ENCODE measurements around the gene PDE5A. TPM values are rescaled to one million over a fixed set of nuclear protein-coding genes. Genes with fewer than 3 reads are reported as not detected.

The PDE5A gene
- total RNA-seq, 1 experiment from 2014 or later = 0.89 TPM

DNA sequence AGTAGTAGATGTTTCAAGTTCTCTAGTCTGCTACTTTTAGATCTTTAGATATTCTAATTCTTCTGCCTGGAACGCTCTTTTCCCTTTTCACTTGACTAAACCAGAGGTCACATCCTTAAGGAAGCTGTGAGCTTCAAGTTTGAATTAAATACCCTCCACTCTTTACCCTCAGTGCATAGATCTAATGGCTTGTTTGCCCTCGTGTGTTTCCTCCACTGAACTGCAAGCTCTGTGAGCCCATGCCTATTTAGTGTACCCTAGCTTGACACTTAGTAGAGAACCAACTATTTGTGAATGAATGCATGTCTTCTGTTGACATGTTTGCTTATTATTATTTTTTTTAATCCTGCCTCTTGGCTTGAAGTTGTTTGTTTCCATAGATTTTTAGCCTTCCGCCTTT, 138.3 kb downstream of the PDE5A start:
- intact Hi-C loops (cut with micrococcal nuclease) = no loop called here
- ChIA-PET POLR2A (interaction anchor here (1.0 kb wide), 1 partner anchor 36 kb away, joined by 3 read pairs; no protein-coding TSS in a partner anchor), CTCF (interaction anchor here (0.6 to 0.9 kb wide), 4 partner anchors 10 to 502 kb away, joined by 3 to 7 read pairs (median 4); no protein-coding TSS in a partner anchor)
- H3K27ac Mint-ChIP-seq (ENCODE audit: low read depth, unreplicated experiment) = no peak overlapping the region
- no peak overlapping the region for H3K4me3 Mint-ChIP-seq (ENCODE audit: unreplicated experiment)
- TF ChIP-seq, protein P1, sequence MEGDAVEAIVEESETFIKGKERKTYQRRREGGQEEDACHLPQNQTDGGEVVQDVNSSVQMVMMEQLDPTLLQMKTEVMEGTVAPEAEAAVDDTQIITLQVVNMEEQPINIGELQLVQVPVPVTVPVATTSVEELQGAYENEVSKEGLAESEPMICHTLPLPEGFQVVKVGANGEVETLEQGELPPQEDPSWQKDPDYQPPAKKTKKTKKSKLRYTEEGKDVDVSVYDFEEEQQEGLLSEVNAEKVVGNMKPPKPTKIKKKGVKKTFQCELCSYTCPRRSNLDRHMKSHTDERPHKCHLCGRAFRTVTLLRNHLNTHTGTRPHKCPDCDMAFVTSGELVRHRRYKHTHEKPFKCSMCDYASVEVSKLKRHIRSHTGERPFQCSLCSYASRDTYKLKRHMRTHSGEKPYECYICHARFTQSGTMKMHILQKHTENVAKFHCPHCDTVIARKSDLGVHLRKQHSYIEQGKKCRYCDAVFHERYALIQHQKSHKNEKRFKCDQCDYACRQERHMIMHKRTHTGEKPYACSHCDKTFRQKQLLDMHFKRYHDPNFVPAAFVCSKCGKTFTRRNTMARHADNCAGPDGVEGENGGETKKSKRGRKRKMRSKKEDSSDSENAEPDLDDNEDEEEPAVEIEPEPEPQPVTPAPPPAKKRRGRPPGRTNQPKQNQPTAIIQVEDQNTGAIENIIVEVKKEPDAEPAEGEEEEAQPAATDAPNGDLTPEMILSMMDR (IDR thresholded peaks at IDR 0.05; ENCODE audit: unreplicated experiment) = no peak
- no TSS peak for BruUV-seq (replicated peaks)
- H3K36me3 Mint-ChIP-seq (ENCODE audit: insufficient read depth, unreplicated experiment) = no peaks in the 10 kb centered on the region
- H3K27me3 Mint-ChIP-seq (ENCODE audit: insufficient read depth, unreplicated experiment) = no peaks in the 10 kb centered on the region
- no peaks in the 10 kb centered on the region for H3K9me3 Mint-ChIP-seq (ENCODE audit: unreplicated experiment)
- peak; percentile 7 for DNase-seq (ENCODE audit: unreplicated experiment)
- no peaks in the 10 kb centered on the region for H3K4me1 Mint-ChIP-seq (ENCODE audit: insufficient read depth, unreplicated experiment)

DNA sequence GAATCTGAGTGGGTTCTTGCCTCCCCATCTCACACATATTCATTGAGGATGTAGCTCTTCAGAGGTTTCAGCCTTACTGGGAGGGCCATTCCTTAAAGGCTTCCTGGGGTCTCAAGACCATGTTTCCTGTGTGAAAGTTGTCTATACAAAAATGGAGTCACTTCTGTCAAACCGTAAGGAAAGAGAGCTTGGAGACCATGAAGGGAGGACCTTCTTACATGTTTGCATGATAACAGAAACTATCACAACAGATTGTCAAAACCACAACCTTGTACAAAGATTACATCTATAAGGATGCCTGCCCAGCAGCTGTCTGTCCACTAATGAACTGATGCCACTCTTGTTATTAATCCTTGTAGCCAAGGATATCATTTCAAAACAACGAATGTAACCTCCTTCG, 139.3 kb downstream of the PDE5A start:
- BruUV-seq (replicated peaks) = no TSS peak

DNA sequence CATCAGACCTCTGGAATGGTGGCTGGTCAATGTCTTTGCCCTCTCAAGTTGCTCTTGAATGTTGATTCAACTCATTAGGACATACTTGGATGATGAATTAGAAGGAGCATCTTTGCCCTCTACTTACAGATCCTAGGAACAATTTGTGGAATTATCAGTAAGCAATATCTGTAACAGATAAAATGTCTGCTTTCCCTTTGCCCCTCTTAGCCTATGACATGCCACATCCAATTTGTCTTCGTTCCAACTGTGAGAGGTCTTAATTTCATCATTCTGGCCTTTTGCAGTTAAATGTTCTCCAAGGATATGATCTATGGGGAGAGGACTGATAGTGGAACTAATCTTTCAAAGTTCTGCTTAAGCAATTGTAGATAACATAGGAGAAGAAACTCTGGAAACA, 148.3 kb downstream of the PDE5A start:
- no peaks in the 10 kb centered on the region for H3K4me1 Mint-ChIP-seq (ENCODE audit: insufficient read depth, unreplicated experiment)
- TF ChIP-seq, protein P1 (IDR thresholded peaks at IDR 0.05; ENCODE audit: unreplicated experiment) = no peak
- no peaks in the 10 kb centered on the region for H3K27me3 Mint-ChIP-seq (ENCODE audit: insufficient read depth, unreplicated experiment)
- intact Hi-C loops (cut with micrococcal nuclease) = no loop called here
- ChIA-PET CTCF (interaction anchor here (1.0 to 1.3 kb wide), 2 partner anchors 10 to 166 kb away, joined by 3 to 5 read pairs; no protein-coding TSS in a partner anchor), POLR2A (no interaction called here)
- H3K9me3 Mint-ChIP-seq (ENCODE audit: unreplicated experiment) = peaks cover 21% of the 10 kb centered on the region
- no peak overlapping the region for H3K4me3 Mint-ChIP-seq (ENCODE audit: unreplicated experiment)
- no peak for DNase-seq (ENCODE audit: unreplicated experiment)
- no TSS peak for BruUV-seq (replicated peaks)
- H3K36me3 Mint-ChIP-seq (ENCODE audit: insufficient read depth, unreplicated experiment) = peaks cover 29% of the 10 kb centered on the region
- H3K27ac Mint-ChIP-seq (ENCODE audit: low read depth, unreplicated experiment) = no peak overlapping the region

More for the DNA sequence above, 139.3 kb downstream of the PDE5A start:
- ChIA-PET CTCF (interaction anchor here (1.1 kb wide), 1 partner anchor 177 kb away, joined by 3 read pairs; no protein-coding TSS in a partner anchor), POLR2A (no interaction called here)
- H3K4me3 Mint-ChIP-seq (ENCODE audit: unreplicated experiment) = no peak overlapping the region
- H3K27me3 Mint-ChIP-seq (ENCODE audit: insufficient read depth, unreplicated experiment) = no peaks in the 10 kb centered on the region
- H3K4me1 Mint-ChIP-seq (ENCODE audit: insufficient read depth, unreplicated experiment) = no peaks in the 10 kb centered on the region
- peaks cover 4% of the 10 kb centered on the region for H3K9me3 Mint-ChIP-seq (ENCODE audit: unreplicated experiment)
- no peak overlapping the region for H3K27ac Mint-ChIP-seq (ENCODE audit: low read depth, unreplicated experiment)
- intact Hi-C loops (cut with micrococcal nuclease) = no loop called here
- TF ChIP-seq, protein P1 (IDR thresholded peaks at IDR 0.05; ENCODE audit: unreplicated experiment) = no peak
- no peaks in the 10 kb centered on the region for H3K36me3 Mint-ChIP-seq (ENCODE audit: insufficient read depth, unreplicated experiment)
- DNase-seq (ENCODE audit: unreplicated experiment) = no peak

DNA sequence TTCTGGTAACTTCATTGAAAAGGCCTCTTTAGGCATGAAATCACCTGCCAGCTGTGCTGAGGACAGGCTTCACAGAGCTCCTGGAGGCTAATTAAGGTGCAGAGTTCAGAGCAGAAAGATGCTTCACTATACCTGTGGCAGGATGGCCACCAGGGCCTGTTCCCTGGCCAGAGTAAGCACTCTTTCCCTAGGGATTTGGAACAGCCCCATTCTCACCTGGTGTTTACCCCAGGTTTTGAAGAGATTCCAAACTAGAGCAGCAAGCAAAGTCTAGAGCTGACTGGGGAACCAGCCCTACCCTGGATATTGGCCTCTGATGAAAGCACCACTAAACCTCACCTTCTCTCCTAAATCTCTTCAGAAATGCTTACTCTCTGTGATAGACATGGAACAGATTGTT, 148.8 kb downstream of the PDE5A start:
- Mint-ChIP-seq H3K9me3 (ENCODE audit: unreplicated experiment) (peaks cover 21% of the 10 kb centered on the region), H3K27me3 (ENCODE audit: insufficient read depth, unreplicated experiment) (no peaks in the 10 kb centered on the region), H3K4me3 (ENCODE audit: unreplicated experiment) (no peak overlapping the region), H3K4me1 (ENCODE audit: insufficient read depth, unreplicated experiment) (no peaks in the 10 kb centered on the region), H3K36me3 (ENCODE audit: insufficient read depth, unreplicated experiment) (peaks cover 33% of the 10 kb centered on the region), H3K27ac (ENCODE audit: low read depth, unreplicated experiment) (no peak overlapping the region)
- intact Hi-C loops (cut with micrococcal nuclease) = no loop called here
- DNase-seq (ENCODE audit: unreplicated experiment) = no peak
- ChIA-PET POLR2A (no interaction called here), CTCF (no interaction called here)
- TF ChIP-seq, protein P1 (IDR thresholded peaks at IDR 0.05; ENCODE audit: unreplicated experiment) = no peak
- no TSS peak for BruUV-seq (replicated peaks)
